SK-N-SH treated with all-trans-retinoic acid at 6 μM for 48 hours (cell line): Measurements from ENCODE around the gene DDT.
"Not testable (repeated sequence)": the region's sequence is repeated elsewhere in the genome, so short reads cannot be mapped to it uniquely, and the experiment has no call there.

Experiments
- ARNTL ChIP-seq: fragments of 450-650 bp; formaldehyde crosslinking; IDR thresholded peaks from 2 replicates; pipeline ENCODE4 v1.5.0; 2020; ENCODE audit warnings: low read depth, mild to moderate bottlenecking, moderate library complexity, borderline replicate concordance
- BACH2 ChIP-seq: fragments of 250-450 bp; sonication (Bioruptor Pico); IDR thresholded peaks from 2 replicates; pipeline ENCODE4 v1.9.0; 2021; ENCODE audit warnings: mild to moderate bottlenecking, borderline replicate concordance
- CREB5 ChIP-seq: fragments of 250-450 bp; sonication (Bioruptor Pico); IDR thresholded peaks from 2 replicates; pipeline ENCODE4 v1.5.1; 2020; ENCODE audit warnings: low read depth, mild to moderate bottlenecking, moderate library complexity
- ESRRG ChIP-seq: fragments of 250-450 bp; sonication (Bioruptor Pico); IDR thresholded peaks from 2 replicates; pipeline ENCODE4 v1.6.1; 2021; ENCODE audit warnings: mild to moderate bottlenecking
- GLIS3 ChIP-seq: fragments of 250-450 bp; sonication (Bioruptor Pico); IDR thresholded peaks from 2 replicates; pipeline ENCODE4 v1.5.0; 2020; ENCODE audit warnings: mild to moderate bottlenecking, moderate library complexity
- RARB ChIP-seq: fragments of 250-450 bp; sonication (Bioruptor Pico); IDR thresholded peaks from 2 replicates; pipeline ENCODE4 v1.8.0; 2021; ENCODE audit warnings: mild to moderate bottlenecking, moderate library complexity
- TCF4 ChIP-seq: fragments of 250-450 bp; sonication (Bioruptor Pico); IDR thresholded peaks from 2 replicates; pipeline ENCODE4 v1.8.0; 2021; ENCODE audit warnings: mild to moderate bottlenecking, moderate library complexity, borderline replicate concordance
- ZC3H10 ChIP-seq: fragments of 250-450 bp; sonication (Bioruptor Pico); IDR thresholded peaks from 2 replicates; pipeline ENCODE4 v1.5.1; 2021; ENCODE audit warnings: mild to moderate bottlenecking, moderate library complexity
- ZFP30 ChIP-seq: fragments of 450-650 bp; formaldehyde crosslinking; IDR thresholded peaks from 2 replicates; pipeline ENCODE4 v1.5.0; 2022; ENCODE audit warnings: mild to moderate bottlenecking, moderate library complexity
- ZNF565 ChIP-seq: fragments of 450-650 bp; formaldehyde crosslinking; conservative IDR thresholded peaks from 2 replicates; pipeline ENCODE4 v1.5.0; 2020; ENCODE audit warnings: low read depth, mild to moderate bottlenecking, moderate library complexity
- ZNF70 ChIP-seq: fragments of 450-650 bp; formaldehyde crosslinking; IDR thresholded peaks from 2 replicates; pipeline ENCODE4 v1.5.0; 2020; ENCODE audit warnings: mild to moderate bottlenecking, moderate library complexity
- ZNF8 ChIP-seq: fragments of 450-650 bp; formaldehyde crosslinking; IDR thresholded peaks from 2 replicates; pipeline ENCODE4 v1.5.0; 2020; ENCODE audit warnings: mild to moderate bottlenecking, moderate library complexity
- TF ChIP-seq, protein P1 (sequence below): fragments of 250-450 bp; sonication (Bioruptor Pico); IDR thresholded peaks from 2 replicates; pipeline ENCODE4 v1.8.0; 2020; ENCODE audit warnings: mild to moderate bottlenecking, moderate library complexity, borderline replicate concordance
- TF ChIP-seq, protein P2 (sequence below): fragments of 250-450 bp; sonication (Bioruptor Pico); IDR thresholded peaks from 2 replicates; pipeline ENCODE4 v1.8.0; 2021; ENCODE audit warnings: low read depth, mild to moderate bottlenecking, moderate library complexity, borderline replicate concordance

DNA sequence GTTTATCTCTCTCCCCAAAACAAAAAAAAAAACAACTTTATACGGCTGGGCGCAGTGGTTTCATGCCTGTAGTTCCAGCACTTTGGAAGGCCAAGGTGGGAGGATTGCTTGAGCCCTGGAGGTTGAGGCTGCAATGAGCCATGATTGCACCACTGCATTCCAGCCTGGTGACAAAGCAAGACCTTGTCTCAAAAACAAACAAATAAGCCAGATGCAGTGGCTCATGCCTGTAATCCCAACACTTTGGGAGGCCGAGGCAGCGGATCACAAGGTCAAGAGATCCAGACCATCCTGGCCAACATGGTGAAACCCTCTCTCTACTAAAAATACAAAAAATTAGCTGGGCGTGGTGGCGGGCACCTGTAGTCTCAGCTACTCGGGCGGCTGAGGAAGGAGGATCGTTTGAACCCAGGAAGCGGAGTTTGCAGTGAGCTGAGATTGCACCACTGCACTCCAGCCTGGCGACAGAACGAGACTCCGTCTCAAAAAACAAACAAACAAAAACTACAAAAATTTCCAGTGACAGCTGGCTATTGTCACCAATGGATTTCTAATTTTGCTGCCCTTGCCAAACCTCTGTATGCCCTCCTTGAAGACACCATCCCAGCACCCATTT lies 52.5 kb downstream of the DDT start:
- TF ChIP-seq ZNF565 (CRISPR knock-in tag); ARNTL (CRISPR knock-in tag); CREB5 (CRISPR knock-in tag); GLIS3 (CRISPR knock-in tag); BACH2 (CRISPR knock-in tag); RARB (CRISPR knock-in tag); ZFP30; ESRRG; ZC3H10 (CRISPR knock-in tag); TCF4; ZNF8; ZNF70 (CRISPR knock-in tag): not testable (repeated sequence)
- TF ChIP-seq, protein P1, sequence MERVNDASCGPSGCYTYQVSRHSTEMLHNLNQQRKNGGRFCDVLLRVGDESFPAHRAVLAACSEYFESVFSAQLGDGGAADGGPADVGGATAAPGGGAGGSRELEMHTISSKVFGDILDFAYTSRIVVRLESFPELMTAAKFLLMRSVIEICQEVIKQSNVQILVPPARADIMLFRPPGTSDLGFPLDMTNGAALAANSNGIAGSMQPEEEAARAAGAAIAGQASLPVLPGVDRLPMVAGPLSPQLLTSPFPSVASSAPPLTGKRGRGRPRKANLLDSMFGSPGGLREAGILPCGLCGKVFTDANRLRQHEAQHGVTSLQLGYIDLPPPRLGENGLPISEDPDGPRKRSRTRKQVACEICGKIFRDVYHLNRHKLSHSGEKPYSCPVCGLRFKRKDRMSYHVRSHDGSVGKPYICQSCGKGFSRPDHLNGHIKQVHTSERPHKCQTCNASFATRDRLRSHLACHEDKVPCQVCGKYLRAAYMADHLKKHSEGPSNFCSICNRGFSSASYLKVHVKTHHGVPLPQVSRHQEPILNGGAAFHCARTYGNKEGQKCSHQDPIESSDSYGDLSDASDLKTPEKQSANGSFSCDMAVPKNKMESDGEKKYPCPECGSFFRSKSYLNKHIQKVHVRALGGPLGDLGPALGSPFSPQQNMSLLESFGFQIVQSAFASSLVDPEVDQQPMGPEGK = not testable (repeated sequence)
- TF ChIP-seq, protein P2, sequence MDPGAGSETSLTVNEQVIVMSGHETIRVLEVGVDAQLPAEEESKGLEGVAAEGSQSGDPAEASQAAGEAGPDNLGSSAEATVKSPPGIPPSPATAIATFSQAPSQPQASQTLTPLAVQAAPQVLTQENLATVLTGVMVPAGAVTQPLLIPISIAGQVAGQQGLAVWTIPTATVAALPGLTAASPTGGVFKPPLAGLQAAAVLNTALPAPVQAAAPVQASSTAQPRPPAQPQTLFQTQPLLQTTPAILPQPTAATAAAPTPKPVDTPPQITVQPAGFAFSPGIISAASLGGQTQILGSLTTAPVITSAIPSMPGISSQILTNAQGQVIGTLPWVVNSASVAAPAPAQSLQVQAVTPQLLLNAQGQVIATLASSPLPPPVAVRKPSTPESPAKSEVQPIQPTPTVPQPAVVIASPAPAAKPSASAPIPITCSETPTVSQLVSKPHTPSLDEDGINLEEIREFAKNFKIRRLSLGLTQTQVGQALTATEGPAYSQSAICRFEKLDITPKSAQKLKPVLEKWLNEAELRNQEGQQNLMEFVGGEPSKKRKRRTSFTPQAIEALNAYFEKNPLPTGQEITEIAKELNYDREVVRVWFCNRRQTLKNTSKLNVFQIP = not testable (repeated sequence)
